Heart left ventricle (tissue), 16 donors: ENCODE results near the gene TAF5L. TPM values are rescaled to one million over a fixed set of nuclear protein-coding genes. Genes with fewer than 3 reads are reported as not detected.

Source experiments
- ATAC-seq, 4 donors: fragments of 200-7000 bp; cut with Tn5 transposase; one replicate each; pipeline ENCODE4 v1.9.1; 2020 to 2022; ENCODE audit warnings: moderate library complexity in 4 of 4, mild to moderate bottlenecking in 3 of 4, moderate number of reproducible peaks in 1 of 4
- DNase-seq, 5 donors: peaks; one replicate each; pipeline ENCODE4 v3.0.0-alpha.2; 2020
- H3K27ac ChIP-seq, 12 donors: fragments of 200-600 bp; sonication (generic) in 4 of 12; one replicate each; pipeline versions ENCODE4 v1.5.0 to v1.8.0; 2016 to 2022; ENCODE audit warnings: mild to moderate bottlenecking in 2 of 12
- H3K27me3 ChIP-seq, 9 donors: fragments of 200-600 bp; sonication (generic) in 2 of 9; one replicate each; pipeline versions ENCODE4 v1.5.1 to v1.8.0; 2016 to 2022; ENCODE audit warnings: mild to moderate bottlenecking in 3 of 9
- H3K36me3 ChIP-seq, 9 donors: fragments of 200-600 bp; sonication (generic) in 2 of 9; one replicate each; pipeline versions ENCODE4 v1.5.0 to v1.8.0; 2018 to 2022; ENCODE audit warnings: mild to moderate bottlenecking in 2 of 9
- H3K4me1 ChIP-seq, 12 donors: fragments of 200-600 bp; sonication (generic) in 4 of 12; one replicate each; pipeline versions ENCODE4 v1.5.0 to v1.8.0; 2016 to 2022; ENCODE audit warnings: mild to moderate bottlenecking in 3 of 12
- H3K4me3 ChIP-seq, 12 donors: fragments of 200-600 bp; sonication (generic) in 4 of 12; one replicate each; pipeline versions ENCODE4 v1.5.0 to v1.8.0; 2017 to 2022; ENCODE audit warnings: mild to moderate bottlenecking in 9 of 12, moderate library complexity in 4 of 12
- H3K9me3 ChIP-seq, 12 donors: fragments of 200-600 bp; sonication (generic) in 4 of 12; one replicate each; pipeline versions ENCODE4 v1.5.0 to v1.8.0; 2016 to 2022; ENCODE audit warnings: mild to moderate bottlenecking in 1 of 12
- POLR2A ChIP-seq, 2 donors: fragments of 450-650 bp; IDR thresholded peaks; one replicate each; pipeline ENCODE4 v1.6.1; 2017; ENCODE audit warnings: antibody characterized with exemption in 2 of 2, mild to moderate bottlenecking in 2 of 2, moderate library complexity in 2 of 2
- WGBS, 4 donors: extraction: QIAGEN DNeasy Blood & Tissue Kit in 2 of 4; methylation state at CpG; one replicate each; pipeline versions ENCODE4 v1.1.5 to v1.1.7; 2013 to 2018; 5-methylcytosine and 5-hydroxymethylcytosine counted together
- intact Hi-C, 10 donors: fragments of 100-400 bp; cut with DNase I; formaldehyde crosslinking; loops; one replicate each; pipeline versions ENCODE4 v1.11.1 to v1.14.2; 2022
- polyA plus RNA-seq, 2 donors: library from polyadenylated mRNA; stranded (reverse); fragments of 200-250 nt; gene quantifications; one replicate each; pipeline ENCODE4 v1.2.3, GENCODE V29; 2013
- total RNA-seq, 9 donors: library from RNA; depleted of rRNA in 2 of 9; stranded (reverse); fragments of >200 nt in 2 of 9; fragmentation: NEBNext Ultra II Directional in 3 of 9; extraction: Animal tissue kit (Norgen Biotek cat#: 25700) in 3 of 9; gene quantifications; one replicate each; pipeline versions ENCODE4 v1.1.0 to v1.2.4, GENCODE V29; 2016 to 2023
- TF ChIP-seq, protein P1 (sequence below), 12 donors: fragments of 200-600 bp; sonication (generic) in 4 of 12; IDR thresholded peaks; one replicate each; pipeline versions ENCODE4 v1.5.0 to v1.8.0; 2018 to 2022; ENCODE audit warnings: antibody characterized with exemption in 12 of 12, mild to moderate bottlenecking in 5 of 12
- donor health status: ischemic (EF 13 %, LVEDD 7.1; RV severe dilation, severe dysfunction).
- donor health status: healthy with polysubstance abuse.
- donor health status: DM: no; HTN: yes; CAD: no.
- donor health status: DM: no; HTN: no; CAD: no.
- donor health status: ischemic (EF 25% LVEDD 6.9; RV normal size, moderate dysfunction).
- donor health status: ischemic (EF 25% LVEDD 5.7; RV mildly dilated, moderate dysfunction).
- donor health status: healthy.
- donor health status: DM: yes; HTN: yes; CAD: no.
- donor health status: ischemic (EF 35%, LVEDD 5.7; RV mildly dilated, moderate dysfunction).
- donor health status: nonischemic (EF 11% LVEDD 7.7; RV severe dilation, severe dysfunction).
- donor health status: DM: yes; HTN: yes; CAD: no.
- donor health status: PGD.
- donor health status: ischemic (EF 29% LVEDD 5.4; RV normal size, mild dysfunction).
- donor health status: nonischemic (EF 23%, LVEDD 6.1; RV moderate dilation, normal function).

The TAF5L gene
- total and polyA plus RNA-seq, 11 donors, result 4.4 to 15.4 (median 11.1) TPM

DNA sequence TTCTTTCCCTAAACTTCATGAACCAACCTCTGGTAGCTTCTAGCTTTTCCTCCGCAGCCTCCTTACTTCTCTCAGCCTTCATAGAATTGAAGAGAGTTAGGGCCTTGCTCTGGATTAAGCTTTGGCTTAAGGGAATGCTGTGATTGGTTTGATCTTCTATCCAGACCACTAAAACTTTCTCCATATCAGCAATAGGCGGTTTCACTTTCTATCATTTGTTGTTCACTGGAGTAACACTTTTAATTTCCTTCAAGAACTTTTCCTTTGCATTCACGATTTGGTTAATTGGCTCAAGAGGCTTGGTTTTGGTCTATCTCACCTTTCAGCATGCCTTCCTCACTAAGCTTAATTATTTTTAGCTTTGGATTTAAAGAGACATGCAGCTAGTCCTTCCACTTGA is 5.2 kb upstream of the TAF5L start:
- intact Hi-C loops, result no loop called here
- Histone ChIP-seq H3K27ac (no peak overlapping the region), H3K4me3 (no peak overlapping the region), H3K36me3 (peaks cover 0 to 38% (median 22%) of the 10 kb centered on the region in 9 donors), H3K9me3 (no peaks in the 10 kb centered on the region), H3K27me3 (no peaks in the 10 kb centered on the region), H3K4me1 (peaks cover 0 to 15% (median 11%) of the 10 kb centered on the region in 12 donors)
- ATAC-seq, result no peak
- 75 to 81% (median 75%) methylated on average over 3 of the region's 3 CpGs for WGBS, 4 donors
- no peak for DNase-seq
- TF ChIP-seq POLR2A (IDR thresholded peaks at IDR 0.05), result no peak
- TF ChIP-seq, protein P1, sequence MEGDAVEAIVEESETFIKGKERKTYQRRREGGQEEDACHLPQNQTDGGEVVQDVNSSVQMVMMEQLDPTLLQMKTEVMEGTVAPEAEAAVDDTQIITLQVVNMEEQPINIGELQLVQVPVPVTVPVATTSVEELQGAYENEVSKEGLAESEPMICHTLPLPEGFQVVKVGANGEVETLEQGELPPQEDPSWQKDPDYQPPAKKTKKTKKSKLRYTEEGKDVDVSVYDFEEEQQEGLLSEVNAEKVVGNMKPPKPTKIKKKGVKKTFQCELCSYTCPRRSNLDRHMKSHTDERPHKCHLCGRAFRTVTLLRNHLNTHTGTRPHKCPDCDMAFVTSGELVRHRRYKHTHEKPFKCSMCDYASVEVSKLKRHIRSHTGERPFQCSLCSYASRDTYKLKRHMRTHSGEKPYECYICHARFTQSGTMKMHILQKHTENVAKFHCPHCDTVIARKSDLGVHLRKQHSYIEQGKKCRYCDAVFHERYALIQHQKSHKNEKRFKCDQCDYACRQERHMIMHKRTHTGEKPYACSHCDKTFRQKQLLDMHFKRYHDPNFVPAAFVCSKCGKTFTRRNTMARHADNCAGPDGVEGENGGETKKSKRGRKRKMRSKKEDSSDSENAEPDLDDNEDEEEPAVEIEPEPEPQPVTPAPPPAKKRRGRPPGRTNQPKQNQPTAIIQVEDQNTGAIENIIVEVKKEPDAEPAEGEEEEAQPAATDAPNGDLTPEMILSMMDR (IDR thresholded peaks at IDR 0.05), result no peak

DNA sequence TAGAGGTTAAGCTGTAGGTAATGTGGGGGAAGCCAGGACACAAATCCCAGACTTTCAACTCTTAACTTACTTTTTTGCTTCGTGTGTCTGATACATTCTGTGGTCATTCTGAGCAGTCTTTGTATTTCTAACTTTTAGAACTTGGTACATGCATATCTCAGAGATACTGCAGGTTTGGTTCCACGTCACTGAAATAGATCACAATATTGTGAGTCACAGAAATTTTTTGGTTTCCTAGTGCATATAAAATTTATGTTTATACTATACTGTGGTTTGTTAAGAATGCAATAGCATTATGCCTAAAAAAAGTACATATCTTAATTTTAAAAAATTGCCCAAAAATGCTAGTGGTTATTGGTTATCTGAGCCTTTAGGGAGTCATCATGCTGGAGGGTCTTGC is 3.3 kb upstream of the TAF5L start:
- TF ChIP-seq POLR2A (IDR thresholded peaks at IDR 0.05), result no peak
- TF ChIP-seq, protein P1 (IDR thresholded peaks at IDR 0.05), result no peak
- Histone ChIP-seq H3K27ac (no peak overlapping the region), H3K27me3 (no peaks in the 10 kb centered on the region), H3K4me1 (peaks cover 0 to 25% (median 18%) of the 10 kb centered on the region in 12 donors), H3K36me3 (peaks cover 0 to 19% (median 4%) of the 10 kb centered on the region in 9 donors), H3K9me3 (no peaks in the 10 kb centered on the region), H3K4me3 (no peak overlapping the region)
- intact Hi-C loops, result no loop called here
- ATAC-seq (no peak), DNase-seq (no peak)
- 89 to 94% (median 94%) methylated on average over 2 of the region's 2 CpGs for WGBS, 4 donors

DNA sequence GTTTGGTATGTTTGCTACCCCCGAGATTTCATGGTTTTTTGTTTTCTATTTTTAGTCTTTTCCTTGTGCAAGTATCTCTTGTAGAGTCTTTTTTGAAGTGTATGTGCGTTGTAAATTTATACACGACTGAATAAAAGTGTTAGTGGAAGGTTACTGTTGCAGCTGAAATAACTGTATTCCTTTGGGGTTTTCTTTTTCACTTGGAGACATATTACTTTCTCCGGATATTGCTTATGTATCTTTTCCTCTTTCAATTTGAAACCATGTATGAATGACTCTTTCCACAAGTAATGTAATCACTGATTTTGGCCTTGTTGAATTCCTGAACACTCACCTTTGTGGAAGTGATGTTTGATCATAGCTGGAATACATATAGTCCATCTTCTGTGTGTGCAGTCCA is 1.1 kb upstream of the TAF5L start:
- peak overlapping the region; percentile 80 to 98 (median 95) for H3K4me3 ChIP-seq
- no peak for DNase-seq
- no peaks in the 10 kb centered on the region for H3K27me3 ChIP-seq
- H3K36me3 ChIP-seq, result peaks cover 0 to 10% (median 0%) of the 10 kb centered on the region in 9 donors
- no peaks in the 10 kb centered on the region for H3K9me3 ChIP-seq
- no peak for TF ChIP-seq POLR2A (IDR thresholded peaks at IDR 0.05)
- TF ChIP-seq, protein P1 (IDR thresholded peaks at IDR 0.05), result no peak
- H3K27ac ChIP-seq, result peak overlapping the region in 4 of 12 donors; percentile 86 to 96 (median 88)
- peaks cover 0 to 44% (median 30%) of the 10 kb centered on the region in 12 donors for H3K4me1 ChIP-seq
- ATAC-seq, result no peak
- WGBS, 4 donors, result 6 to 8% (median 7%) methylated on average over 4 of the region's 4 CpGs
- intact Hi-C loops, result loop anchor here in 5 of 10 donors (2.0 kb wide), 1 partner anchor 68 kb away; the partner anchor contains the start of gene ABCB10 (in 5 of the 5)

DNA sequence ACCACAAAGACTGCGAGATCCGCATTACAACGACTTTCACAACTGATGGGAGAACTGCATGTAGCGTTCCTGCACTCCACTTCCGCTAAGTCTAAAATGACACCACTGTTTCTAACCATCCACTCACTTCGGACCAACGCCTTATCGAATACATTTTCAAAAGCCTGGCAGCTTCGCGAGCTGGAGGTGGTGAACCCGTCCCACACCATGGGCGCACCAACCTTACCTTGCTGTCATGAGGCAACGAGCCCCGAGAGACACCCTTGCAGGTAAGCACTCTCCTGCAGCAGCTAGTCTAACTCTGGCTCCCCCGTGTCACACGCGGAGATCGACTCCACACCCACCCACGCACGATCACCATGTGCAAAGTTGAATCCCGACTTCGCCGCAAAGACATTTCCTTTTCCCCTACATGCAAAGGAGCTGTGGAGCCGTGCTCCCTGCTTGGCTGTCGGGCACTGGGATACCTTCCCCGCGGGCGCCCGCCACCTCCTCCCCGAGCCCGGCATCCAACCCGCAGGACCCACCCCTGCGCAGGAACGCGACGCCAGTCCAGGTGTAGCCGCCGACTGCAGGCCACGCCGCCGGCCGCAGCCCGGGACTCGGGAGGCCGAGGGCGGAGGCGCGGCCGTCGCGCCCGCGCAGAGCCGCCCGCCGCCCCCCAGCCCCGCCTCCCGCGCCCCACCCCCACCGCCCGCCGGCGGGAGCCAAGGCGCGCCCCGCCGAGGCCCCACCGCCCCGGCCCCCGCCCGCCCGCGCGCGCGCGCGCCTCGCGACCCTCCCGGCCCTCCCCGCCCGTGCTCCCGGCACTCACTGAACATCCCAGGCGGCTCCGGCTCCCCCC is 629 bp downstream of the TAF5L start:
- WGBS, 4 donors, result 0 to 2% (median 1%) methylated on average over 23 to 86 of the region's 86 CpGs
- H3K27ac ChIP-seq, result peak overlapping the region; percentile 80 to 97 (median 88)
- no peak for TF ChIP-seq POLR2A (IDR thresholded peaks at IDR 0.05)
- TF ChIP-seq, protein P1 (IDR thresholded peaks at IDR 0.05), result no peak
- no peaks in the 10 kb centered on the region for H3K9me3 ChIP-seq
- H3K4me1 ChIP-seq, result peaks cover 2 to 59% (median 44%) of the 10 kb centered on the region in 12 donors
- peak; percentile 7 to 44 (median 36) for ATAC-seq
- H3K4me3 ChIP-seq, result peak overlapping the region; percentile 80 to 98 (median 95)
- intact Hi-C loops, result loop anchor here in 5 of 10 donors (1.0 to 2.0 kb wide), 3 partner anchors 66 to 116 kb away; partner anchors contain the start of genes ABCB10 (in 4 of the 5) and NUP133 (in 1 of the 5)
- peak; percentile 47 to 78 (median 52) for DNase-seq
- no peaks in the 10 kb centered on the region for H3K27me3 ChIP-seq
- peaks cover 0 to 7% (median 0%) of the 10 kb centered on the region in 9 donors for H3K36me3 ChIP-seq
